ENCODE data around the gene CCDC54.

DNA sequence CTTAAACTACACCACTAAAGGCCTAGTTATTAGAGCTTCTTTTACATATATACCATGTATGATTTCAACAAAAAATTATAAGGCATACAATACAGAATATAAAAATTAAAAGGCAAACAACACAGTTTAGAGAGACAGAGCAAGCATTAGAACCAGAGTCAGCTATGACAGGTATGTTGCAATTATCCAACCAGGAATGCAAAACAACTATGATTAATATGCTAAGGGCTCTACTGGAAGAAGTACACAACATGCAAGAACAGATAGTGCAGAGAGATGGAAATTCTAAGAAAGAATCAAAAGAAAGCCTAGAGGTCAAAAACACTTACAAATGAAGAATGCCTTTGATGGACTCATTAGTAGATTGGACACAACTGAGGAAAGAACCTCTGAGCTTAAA is 39.6 kb downstream of the CCDC54 start:
- no peak for TF ChIP-seq EZH2 (IDR thresholded peaks at IDR 0.05; ENCODE audit: borderline replicate concordance, low read length)
- TF ChIP-seq, protein P1, sequence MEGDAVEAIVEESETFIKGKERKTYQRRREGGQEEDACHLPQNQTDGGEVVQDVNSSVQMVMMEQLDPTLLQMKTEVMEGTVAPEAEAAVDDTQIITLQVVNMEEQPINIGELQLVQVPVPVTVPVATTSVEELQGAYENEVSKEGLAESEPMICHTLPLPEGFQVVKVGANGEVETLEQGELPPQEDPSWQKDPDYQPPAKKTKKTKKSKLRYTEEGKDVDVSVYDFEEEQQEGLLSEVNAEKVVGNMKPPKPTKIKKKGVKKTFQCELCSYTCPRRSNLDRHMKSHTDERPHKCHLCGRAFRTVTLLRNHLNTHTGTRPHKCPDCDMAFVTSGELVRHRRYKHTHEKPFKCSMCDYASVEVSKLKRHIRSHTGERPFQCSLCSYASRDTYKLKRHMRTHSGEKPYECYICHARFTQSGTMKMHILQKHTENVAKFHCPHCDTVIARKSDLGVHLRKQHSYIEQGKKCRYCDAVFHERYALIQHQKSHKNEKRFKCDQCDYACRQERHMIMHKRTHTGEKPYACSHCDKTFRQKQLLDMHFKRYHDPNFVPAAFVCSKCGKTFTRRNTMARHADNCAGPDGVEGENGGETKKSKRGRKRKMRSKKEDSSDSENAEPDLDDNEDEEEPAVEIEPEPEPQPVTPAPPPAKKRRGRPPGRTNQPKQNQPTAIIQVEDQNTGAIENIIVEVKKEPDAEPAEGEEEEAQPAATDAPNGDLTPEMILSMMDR (IDR thresholded peaks at IDR 0.05; ENCODE audit: low read length) = no peak

All from OCI-LY1 (cell line).